Measurements from ENCODE around the gene ARMC7. TPM values are rescaled to one million over a fixed set of nuclear protein-coding genes. Genes with fewer than 3 reads are reported as not detected.
"Not testable (repeated sequence)": the region's sequence is repeated elsewhere in the genome, so short reads cannot be mapped to it uniquely, and the experiment has no call there.

Gene ARMC7
- total and polyA plus RNA-seq, 3 donors from 2014 or later = 10.0 to 12.6 (median 11.8) TPM

GRCh38 chr17:75118307-75118706 is 8.5 kb downstream of the ARMC7 start:
- Histone ChIP-seq H3K4me1 (peaks cover 9% of the 10 kb centered on the region), H3K9me3 (no peaks in the 10 kb centered on the region), H3K27me3 (no peaks in the 10 kb centered on the region), H3K36me3 (ENCODE audit: low read depth, missing control alignments) (no peaks in the 10 kb centered on the region), H3K27ac (no peak overlapping the region), H3K4me3 (no peak overlapping the region)
- no peak for DNase-seq
- intact Hi-C loops (cut with DNase I; ENCODE audit: low total_unique reads) = loop anchor here (10.0 kb wide), 2 partner anchors 86 to 154 kb away; partner anchors contain the start of gene NUP85
- WGBS, 2 donors = 88 to 91% methylated on average over 6 to 14 of the region's 14 CpGs
- no peak for TF ChIP-seq CTCF (IDR thresholded peaks at IDR 0.05)
- no peak for TF ChIP-seq POLR2A (IDR thresholded peaks at IDR 0.05)

DNA sequence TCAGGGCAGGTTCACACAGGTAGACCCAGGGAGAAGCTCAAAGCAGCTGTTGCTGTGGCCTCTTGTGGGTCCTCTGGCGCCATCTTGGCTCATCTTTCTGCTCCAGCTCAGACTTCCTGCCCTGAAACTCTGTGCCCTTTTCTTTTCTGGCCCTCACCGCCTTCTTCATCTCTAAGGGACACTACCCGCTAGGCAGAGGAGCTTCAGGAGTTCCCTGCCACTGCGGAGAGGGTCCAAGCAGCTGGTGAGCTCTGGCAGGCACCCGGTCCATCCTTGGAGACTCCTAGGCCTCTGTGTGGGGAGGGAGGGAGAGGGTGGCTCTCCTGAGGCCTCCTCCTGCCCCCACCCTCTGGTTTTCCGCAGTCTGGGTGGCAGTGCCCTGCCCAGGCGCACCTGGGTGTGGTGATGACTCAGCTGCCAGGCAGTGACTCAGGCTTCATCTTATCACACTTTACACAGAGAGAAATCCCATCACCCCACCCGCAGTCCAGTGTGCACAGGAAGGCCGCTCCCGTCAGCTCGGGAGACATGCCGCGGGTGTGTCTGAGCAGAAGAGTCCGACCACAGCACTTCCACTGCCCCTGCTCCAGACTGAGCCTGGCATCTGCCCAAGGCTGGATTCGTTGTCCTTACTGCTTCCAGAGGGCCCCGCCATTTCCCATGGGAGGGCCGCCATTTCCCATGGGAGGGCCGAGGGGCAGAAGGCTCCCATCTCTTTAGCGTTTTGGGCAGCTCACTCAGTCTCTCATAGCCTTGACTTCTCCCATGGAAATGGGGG is 14.5 kb downstream of the ARMC7 start:
- 80 to 88% methylated on average over 15 to 19 of the region's 19 CpGs for WGBS, 2 donors
- Histone ChIP-seq H3K9me3 (no peaks in the 10 kb centered on the region), H3K27me3 (no peaks in the 10 kb centered on the region), H3K27ac (no peak overlapping the region), H3K36me3 (ENCODE audit: low read depth, missing control alignments) (no peaks in the 10 kb centered on the region), H3K4me3 (no peak overlapping the region), H3K4me1 (no peaks in the 10 kb centered on the region)
- no peak for DNase-seq
- intact Hi-C loops (cut with DNase I; ENCODE audit: low total_unique reads) = no loop called here
- no peak for TF ChIP-seq CTCF (IDR thresholded peaks at IDR 0.05)
- no peak for TF ChIP-seq POLR2A (IDR thresholded peaks at IDR 0.05)

- H3K27me3 ChIP-seq = no peaks in the 10 kb centered on the region
- intact Hi-C loops (cut with DNase I; ENCODE audit: low total_unique reads) = no loop called here
- no peaks in the 10 kb centered on the region for H3K4me1 ChIP-seq
- no peak for TF ChIP-seq CTCF (IDR thresholded peaks at IDR 0.05)
- TF ChIP-seq POLR2A (IDR thresholded peaks at IDR 0.05) = no peak
- no peaks in the 10 kb centered on the region for H3K36me3 ChIP-seq (ENCODE audit: low read depth, missing control alignments)
- DNase-seq = no peak
- WGBS, 2 donors = 96 to 100% methylated on average over 4 of the region's 4 CpGs
- no peak overlapping the region for H3K27ac ChIP-seq
- H3K9me3 ChIP-seq = no peaks in the 10 kb centered on the region
- no peak overlapping the region for H3K4me3 ChIP-seq
Measured at GRCh38 chr17:75124819-75125162, 15.0 kb downstream of the ARMC7 start.

DNA sequence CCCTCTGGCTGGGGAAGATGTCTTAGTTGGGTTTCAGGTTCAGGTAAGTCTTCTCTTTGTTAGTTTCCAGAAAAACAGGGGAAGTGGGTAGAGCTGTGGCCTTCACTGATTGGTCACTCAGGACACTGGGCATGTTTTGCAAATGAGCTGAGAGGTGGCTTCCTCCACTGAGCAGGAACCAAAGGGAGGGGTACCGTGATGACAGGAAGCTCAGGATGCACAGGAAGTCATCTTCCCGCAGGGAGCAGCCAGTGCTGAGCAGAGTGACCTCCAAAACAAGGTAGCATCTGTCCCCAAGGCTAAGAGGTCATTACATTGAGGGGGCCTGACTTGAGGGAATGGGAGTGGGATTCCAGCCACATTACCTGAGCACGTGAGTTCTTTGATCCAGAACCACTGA is 16.2 kb downstream of the ARMC7 start:
- H3K27ac ChIP-seq = no peak overlapping the region
- TF ChIP-seq CTCF (IDR thresholded peaks at IDR 0.05) = no peak
- TF ChIP-seq POLR2A (IDR thresholded peaks at IDR 0.05) = no peak
- H3K4me1 ChIP-seq = no peaks in the 10 kb centered on the region
- no peaks in the 10 kb centered on the region for H3K9me3 ChIP-seq
- H3K36me3 ChIP-seq (ENCODE audit: low read depth, missing control alignments) = no peaks in the 10 kb centered on the region
- 60 to 65% methylated on average over 3 of the region's 3 CpGs for WGBS, 2 donors
- H3K27me3 ChIP-seq = no peaks in the 10 kb centered on the region
- H3K4me3 ChIP-seq = no peak overlapping the region
- intact Hi-C loops (cut with DNase I; ENCODE audit: low total_unique reads) = no loop called here
- no peak for DNase-seq

- TF ChIP-seq CTCF (IDR thresholded peaks at IDR 0.05) (no peak), POLR2A (IDR thresholded peaks at IDR 0.05) (no peak)
- Histone ChIP-seq H3K4me3 (no peak overlapping the region), H3K27me3 (no peaks in the 10 kb centered on the region), H3K4me1 (peaks cover 2% of the 10 kb centered on the region), H3K9me3 (no peaks in the 10 kb centered on the region), H3K27ac (no peak overlapping the region), H3K36me3 (ENCODE audit: low read depth, missing control alignments) (no peaks in the 10 kb centered on the region)
- intact Hi-C loops (cut with DNase I; ENCODE audit: low total_unique reads) = no loop called here
- WGBS, 2 donors = 85 to 98% methylated on average over 8 of the region's 8 CpGs
- no peak for DNase-seq
Measured at GRCh38 chr17:75126954-75127353, 17.2 kb downstream of the ARMC7 start.

DNA sequence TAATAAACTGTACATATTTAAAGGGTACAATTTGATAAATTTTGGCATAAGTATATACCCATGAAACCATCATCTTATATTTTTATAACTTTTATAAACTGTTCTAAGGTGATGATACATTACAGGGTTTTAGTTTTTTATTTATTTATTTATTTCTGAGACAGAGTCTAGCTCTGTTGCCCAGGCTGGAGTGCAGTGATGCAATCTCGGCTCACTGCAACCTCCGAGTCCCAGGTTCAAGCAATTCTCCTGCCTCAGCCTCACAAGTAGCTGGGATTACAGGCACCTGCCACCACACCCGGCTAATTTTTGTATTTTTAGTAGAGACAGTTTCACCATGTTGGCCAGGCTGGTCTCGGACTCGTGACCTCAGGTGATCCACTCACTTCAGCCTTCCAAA is 18.2 kb downstream of the ARMC7 start:
- DNase-seq; H3K36me3 ChIP-seq (ENCODE audit: low read depth, missing control alignments); intact Hi-C loops (cut with DNase I; ENCODE audit: low total_unique reads); H3K27ac ChIP-seq; H3K9me3 ChIP-seq; H3K4me3 ChIP-seq; H3K4me1 ChIP-seq; H3K27me3 ChIP-seq: not testable (repeated sequence)
- WGBS, 2 donors = 90 to 93% methylated on average over 5 of the region's 5 CpGs

All from testis (tissue), 3 donors.